Fibroblast of the aortic adventitia (primary cell): ENCODE results near the gene ARMH4. TPM values are rescaled to one million over a fixed set of nuclear protein-coding genes. Genes with fewer than 3 reads are reported as not detected.

Source experiments
- DNase-seq: peaks from one replicate; pipeline ENCODE4 v3.0.0-alpha.2; 2010; ENCODE audit warnings: low read depth
- H3K4me3 ChIP-seq: 2 replicates; pipeline ENCODE4 v1.5.1; 2011; ENCODE audit warnings: low read depth, mild to moderate bottlenecking, control low read depth, low read length, moderate library complexity
- CTCF ChIP-seq: IDR thresholded peaks from 2 replicates; pipeline ENCODE4 v1.5.1; 2011; ENCODE audit warnings: mild to moderate bottlenecking, low read length, control low read depth, inconsistent platforms; ENCODE audit not compliant: insufficient read depth
- total RNA-seq: library from RNA; depleted of rRNA; stranded (reverse); fragments of >200 nt; gene quantifications from 2 replicates; pipeline ENCODE4 v1.2.3, GENCODE V29; 2012; ENCODE audit warnings: low replicate concordance

Gene ARMH4
- total RNA-seq, 1 donor: 4.2 TPM

- no peak overlapping the region for H3K4me3 ChIP-seq
- no peak for TF ChIP-seq CTCF
- DNase-seq: peak; percentile 66
These were observed 51.2 kb downstream of the ARMH4 start for GRCh38 chr14:58100735-58101368.

DNA sequence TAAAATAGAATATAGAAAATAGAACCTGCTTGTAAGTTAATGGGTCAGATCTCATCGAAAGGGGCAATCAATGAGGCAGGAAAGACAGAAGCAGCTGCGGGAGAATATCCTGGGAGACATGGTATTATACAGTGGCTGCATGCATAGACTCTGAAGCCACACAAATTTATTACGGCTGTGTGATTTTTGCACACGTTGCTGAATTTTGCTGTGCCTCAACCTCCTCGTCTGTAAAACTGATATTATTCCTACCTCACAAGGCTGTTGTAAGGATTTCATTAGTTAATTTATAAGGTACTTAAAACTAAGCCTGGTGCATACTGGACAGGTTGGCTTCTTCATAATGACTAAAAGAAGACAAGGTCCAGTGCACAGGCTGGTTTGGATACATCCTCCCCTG is 52.3 kb downstream of the ARMH4 start:
- TF ChIP-seq CTCF: no peak
- H3K4me3 ChIP-seq: no peak overlapping the region
- DNase-seq: no peak

DNA sequence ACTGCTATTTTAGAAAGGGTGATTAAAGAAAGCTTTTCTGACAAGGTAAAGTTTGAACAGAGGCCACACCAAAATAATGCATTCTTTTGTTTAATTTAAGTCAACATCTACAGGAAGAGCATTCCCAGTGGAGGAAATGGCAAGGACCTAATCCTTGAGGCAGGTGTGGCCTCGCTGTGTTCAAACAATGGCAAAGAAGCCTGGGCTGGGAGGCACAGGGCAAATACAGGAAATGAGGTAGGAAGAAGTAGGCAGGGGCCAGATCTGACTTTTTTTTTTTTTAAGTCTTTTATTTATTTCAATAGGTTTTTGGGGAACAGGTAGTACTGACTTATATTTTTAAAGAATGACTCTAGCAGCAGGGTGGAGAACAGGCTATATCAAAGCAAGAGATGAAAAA is 53.5 kb downstream of the ARMH4 start:
- no peak overlapping the region for H3K4me3 ChIP-seq
- DNase-seq: no peak
- no peak for TF ChIP-seq CTCF

- DNase-seq: no peak
- no peak for TF ChIP-seq CTCF
These were observed 55.3 kb downstream of the ARMH4 start for GRCh38 chr14:58096731-58097130.

DNA sequence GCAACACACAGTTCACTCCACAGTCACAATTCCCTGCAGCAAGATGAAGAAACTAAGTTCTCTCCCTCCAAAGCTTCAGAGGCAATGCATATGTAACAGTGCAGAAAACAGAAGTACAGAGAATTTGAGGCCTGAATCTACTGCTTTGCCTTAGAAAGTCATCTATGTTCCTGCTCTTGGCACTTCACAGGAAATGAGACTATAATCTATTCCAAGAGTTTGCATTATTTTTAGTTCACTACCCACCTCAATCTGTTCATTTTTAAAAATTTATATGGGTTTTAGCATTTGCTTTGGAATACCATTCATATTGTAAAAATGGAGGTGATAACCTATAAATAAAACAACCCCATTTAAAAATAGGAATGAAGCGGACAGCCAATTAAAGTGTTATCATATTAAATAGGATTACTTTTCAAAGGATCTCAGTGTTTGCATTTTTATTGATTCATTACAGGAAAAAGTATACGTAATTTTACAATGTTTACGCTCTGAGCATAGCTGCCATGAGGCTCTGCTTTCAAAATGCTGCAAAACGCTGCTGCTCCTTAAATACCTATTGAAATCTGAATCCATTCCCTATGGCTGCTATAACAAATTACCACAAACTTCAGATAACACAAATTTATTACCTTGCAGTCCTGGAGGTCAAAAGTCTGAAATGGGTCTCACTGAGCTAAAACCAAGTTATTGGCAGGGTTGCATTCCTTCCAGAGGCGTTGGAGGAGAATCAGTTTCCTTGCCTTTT is 60.0 kb downstream of the ARMH4 start:
- no peak overlapping the region for H3K4me3 ChIP-seq
- no peak for TF ChIP-seq CTCF
- DNase-seq: no peak

More at GRCh38 chr14:58096731-58097130, 55.3 kb downstream of the ARMH4 start:
- no peak overlapping the region for H3K4me3 ChIP-seq

GRCh38 chr14:58089612-58090011 is 62.4 kb downstream of the ARMH4 start:
- no peak for DNase-seq
- no peak for TF ChIP-seq CTCF
- no peak overlapping the region for H3K4me3 ChIP-seq
